ENCODE results near the gene RPS14.

RPS14 gene

DNA sequence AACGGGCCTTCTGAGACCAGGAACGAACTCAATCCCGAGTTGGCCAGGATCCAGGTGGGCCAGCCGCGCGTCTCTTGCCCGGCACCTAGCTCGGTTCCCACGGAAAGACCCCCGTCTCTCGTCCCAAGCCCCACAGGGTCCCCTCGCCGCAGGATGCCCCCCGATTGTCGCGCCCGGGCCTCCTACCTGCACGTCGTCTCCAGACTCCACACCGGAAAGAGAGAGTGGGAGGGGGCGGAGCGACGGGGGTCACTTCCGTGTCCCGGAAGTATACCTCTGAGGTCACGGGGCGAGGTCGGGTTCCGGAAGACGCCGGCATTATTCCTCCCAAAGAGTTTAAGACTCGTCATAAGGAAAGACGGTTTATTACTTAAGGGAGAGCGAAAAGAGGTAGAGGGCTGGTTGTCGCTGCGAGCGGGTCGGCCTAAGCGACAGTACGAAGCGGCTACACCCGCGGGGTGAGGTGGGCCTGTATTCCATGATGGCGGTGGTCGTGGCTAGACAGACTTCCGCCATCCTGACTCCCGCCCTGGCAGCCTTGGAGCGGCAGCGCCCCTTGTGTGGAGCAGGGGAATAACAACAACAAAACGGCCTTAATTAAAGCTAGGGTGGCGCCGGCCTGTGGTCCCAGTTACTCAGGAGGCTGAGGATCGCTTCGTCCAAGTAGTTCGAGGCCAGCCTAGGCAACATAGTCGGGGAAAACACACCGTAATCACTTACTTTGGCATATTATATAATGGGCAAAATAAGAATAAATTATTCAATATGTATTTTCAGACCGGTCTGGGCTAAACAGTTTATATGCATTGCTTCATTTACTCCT lies at the start of gene RPS14:
RPS14 (minus strand) TSS at position 223 of the 823 bp plus-strand sequence. CDS start 2,006 bp downstream, outside the sequence.
- DNase-seq (ENCODE audit: low spot score), result peak; percentile 91

DNA sequence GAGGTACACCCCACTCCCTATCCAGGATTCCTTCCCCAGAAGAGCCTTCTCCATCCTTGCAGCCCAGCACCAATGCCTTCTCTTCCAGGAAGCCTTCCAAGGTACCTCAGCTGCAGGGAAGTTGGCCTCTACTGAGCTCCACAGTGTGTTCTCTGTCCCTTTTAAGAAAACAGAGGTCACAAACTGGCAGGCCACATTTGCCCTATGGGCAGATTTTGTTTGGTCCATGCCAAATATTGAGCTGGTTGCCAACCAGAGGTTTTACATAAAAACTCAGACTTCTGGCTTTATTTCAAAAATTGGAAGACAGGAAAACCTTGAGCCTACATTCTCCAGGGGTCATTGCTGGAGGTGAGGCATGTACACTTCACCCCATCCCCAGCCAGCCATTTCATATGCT lies 49.4 kb upstream of the RPS14 start:
- no peak for DNase-seq (ENCODE audit: low spot score)

DNA sequence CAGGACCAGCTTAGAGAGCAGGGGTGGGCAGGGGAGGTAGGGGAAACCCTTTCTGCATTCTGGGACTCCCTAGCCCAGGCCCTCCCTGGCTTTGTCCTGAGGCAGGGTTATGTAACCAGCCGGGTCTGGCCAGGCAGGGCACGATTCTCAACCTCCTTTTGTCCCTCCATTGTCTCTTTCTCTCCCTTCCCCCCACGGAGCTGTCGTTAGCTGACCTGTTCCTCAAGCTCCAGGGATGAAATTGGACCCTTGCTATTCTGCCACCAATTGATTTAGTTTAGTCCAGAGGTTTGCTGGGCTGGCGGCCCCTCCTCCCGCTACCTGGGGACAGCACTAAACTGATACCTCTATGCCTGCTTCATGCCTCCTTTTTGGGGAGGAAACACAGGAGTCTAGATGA lies 49.0 kb upstream of the RPS14 start:
- DNase-seq (ENCODE audit: low spot score), result no peak

DNA sequence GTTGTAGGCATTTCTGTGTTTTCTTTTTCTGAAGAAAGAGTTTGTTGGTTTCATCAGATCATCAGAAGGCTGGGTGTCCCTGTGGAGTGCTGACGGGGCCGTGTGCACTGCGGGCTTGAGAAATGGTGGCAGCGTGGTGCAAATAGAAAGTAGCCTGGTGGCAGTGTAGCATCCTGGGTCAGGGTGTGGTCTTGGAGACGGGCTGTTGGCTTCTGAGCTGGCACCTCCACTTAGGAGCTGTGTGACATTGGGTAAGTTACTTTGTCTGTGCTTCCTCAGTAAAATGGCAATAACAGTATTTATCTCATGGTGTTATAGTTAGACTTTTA lies 48.4 kb upstream of the RPS14 start:
- DNase-seq (ENCODE audit: low spot score), result no peak

DNA sequence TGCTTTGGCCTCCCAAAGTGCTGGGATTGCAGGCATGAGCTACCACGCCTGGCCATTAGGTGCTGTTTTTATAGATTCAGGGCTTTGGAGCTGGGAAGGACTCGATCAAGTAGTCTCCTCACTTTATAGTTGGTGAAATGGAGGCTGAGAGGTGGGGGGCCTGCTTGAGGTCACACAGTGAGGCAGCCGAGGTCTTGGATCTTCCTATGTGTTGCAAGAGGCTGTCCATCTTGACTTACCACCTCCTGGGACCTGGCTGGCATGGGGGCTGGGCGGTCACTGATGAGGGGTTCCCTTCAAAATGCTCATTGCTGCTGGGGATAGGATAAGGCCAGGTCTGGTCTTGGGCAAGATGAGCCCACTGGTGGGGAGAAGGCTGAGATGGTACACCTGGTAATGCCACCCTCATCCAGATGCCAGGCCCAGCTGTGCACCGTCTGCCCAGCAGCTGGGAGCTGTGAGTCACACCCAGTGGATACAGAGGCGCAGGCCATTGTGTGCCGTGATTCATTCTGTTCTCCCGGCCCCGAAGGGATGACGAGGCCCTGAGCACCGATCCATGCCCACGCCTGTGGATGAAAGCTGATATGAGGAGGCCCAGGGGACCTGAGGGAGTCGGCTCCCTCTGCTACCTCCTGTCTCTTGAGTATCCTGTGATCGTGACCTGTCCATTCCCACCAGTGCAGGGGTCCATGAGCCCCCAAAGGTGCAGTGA lies 47.9 kb upstream of the RPS14 start:
- no peak for DNase-seq (ENCODE audit: low spot score)

DNA sequence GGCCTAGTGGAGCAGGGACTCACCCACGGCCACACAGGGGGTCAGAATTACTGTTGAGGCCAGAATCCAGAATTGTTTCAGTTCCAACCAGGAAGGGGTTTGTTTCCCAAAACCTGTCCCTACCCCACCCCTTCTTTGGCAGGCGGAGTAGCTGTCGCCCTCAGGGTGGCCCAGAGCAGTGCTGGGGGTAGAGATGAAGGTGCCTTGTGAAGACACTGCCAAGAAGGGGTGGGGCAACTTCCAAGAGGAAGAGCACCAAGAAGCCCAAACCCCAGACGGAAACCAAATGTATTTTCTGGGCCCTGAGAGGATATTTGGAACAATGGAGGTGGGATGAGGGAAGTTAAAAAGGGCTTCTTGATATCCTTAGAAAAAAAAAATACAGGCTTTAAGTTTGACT lies 47.0 kb upstream of the RPS14 start:
- DNase-seq (ENCODE audit: low spot score), result no peak

DNA sequence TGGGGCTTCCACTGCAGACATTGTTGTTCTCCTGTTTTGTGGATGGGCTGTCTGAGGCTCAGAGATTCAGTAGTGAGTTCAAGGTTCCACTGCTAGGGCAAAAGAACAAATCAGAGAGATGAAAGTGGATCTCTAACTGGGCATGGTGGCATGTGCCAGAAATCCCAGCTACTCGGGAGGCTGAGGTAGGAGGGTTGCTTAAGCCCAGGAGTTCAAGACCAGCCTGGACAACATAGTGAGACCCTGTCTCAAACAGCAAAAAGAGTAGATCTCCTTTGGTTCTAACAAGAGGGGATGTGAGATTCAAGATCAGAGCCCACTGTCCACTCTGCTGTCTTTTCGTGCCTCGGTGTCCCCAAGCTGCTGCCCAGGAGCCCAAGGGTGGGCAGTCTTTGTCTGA lies 46.6 kb upstream of the RPS14 start:
- DNase-seq (ENCODE audit: low spot score), result no peak

DNA sequence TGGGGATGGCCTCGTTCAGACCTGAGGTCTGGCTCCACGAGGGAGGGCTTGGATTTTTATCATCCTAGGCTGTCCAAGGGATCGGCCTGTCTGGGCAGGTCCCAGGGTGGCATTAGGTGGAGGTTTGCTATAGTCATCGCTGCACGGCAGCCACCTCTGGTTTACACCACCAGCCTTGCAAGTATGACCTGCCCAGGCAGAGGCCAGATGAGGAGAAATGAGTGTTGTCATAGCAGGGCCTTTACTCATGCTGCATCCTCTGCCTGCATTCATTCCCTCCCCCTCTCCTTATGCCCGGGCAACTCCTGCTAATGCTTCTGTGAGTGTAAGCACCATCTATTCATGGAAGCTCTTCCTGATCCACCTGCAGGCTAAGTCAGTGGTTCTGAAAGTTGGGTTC lies 43.1 kb upstream of the RPS14 start:
- DNase-seq (ENCODE audit: low spot score), result no peak

DNA sequence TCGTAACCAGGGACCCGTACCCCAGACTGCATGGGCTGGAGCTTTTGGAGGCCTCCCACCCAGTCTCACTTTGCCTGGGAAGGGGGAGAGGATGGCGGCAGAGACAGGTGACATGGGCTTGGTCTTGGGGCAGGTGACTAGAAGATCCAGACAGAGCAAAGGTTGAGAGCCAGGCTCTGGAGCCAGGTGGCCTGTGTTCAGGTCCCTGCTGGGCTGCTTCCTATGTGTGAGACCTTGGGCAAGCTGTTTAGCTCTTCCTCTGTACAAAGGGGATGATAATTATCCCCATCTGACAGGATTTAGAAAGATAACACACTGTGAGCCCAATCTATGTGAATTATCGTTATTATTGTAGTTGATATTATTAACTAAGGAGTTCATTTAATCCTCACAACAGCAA lies 42.3 kb upstream of the RPS14 start:
- DNase-seq (ENCODE audit: low spot score), result peak; percentile 66

DNA sequence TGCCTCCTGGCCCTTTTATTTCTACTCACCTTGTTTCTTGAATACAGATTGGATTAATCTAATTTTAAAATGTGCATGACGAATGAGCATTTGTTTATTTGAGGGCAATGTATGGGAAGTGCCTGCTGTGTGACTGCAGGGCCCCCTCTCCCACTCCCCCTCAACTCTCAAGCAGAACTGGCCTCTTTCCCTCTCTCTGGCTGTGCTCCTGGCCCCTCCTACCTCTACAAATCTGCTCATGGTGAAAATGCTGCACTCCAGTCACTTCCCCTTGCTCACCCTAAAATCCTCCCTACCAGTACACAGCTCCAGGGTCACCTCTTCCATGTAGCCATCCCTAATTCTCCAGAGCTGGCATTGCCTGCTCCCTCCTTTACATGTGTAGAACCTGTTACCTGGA lies 41.2 kb upstream of the RPS14 start:
- DNase-seq (ENCODE audit: low spot score), result no peak

DNA sequence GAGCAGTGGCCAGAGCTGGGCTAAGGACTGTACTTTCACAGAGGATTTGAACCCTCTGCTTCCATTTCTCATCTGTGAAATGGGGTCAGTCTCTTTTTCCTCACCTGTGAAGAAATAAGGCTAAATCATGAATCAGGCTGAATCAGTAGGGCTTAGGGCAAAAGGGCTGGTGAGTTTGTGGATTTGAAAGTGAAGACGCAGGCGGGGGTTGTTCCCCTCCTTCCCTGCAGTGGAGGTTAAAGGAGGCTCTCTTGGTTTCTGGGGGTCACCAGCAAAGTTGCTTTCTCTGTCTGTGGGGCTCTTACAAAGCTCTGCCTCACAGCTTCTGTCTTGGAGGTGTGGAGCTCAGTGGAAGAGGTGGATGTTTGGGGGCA lies 40.7 kb upstream of the RPS14 start:
- no peak for DNase-seq (ENCODE audit: low spot score)

DNA sequence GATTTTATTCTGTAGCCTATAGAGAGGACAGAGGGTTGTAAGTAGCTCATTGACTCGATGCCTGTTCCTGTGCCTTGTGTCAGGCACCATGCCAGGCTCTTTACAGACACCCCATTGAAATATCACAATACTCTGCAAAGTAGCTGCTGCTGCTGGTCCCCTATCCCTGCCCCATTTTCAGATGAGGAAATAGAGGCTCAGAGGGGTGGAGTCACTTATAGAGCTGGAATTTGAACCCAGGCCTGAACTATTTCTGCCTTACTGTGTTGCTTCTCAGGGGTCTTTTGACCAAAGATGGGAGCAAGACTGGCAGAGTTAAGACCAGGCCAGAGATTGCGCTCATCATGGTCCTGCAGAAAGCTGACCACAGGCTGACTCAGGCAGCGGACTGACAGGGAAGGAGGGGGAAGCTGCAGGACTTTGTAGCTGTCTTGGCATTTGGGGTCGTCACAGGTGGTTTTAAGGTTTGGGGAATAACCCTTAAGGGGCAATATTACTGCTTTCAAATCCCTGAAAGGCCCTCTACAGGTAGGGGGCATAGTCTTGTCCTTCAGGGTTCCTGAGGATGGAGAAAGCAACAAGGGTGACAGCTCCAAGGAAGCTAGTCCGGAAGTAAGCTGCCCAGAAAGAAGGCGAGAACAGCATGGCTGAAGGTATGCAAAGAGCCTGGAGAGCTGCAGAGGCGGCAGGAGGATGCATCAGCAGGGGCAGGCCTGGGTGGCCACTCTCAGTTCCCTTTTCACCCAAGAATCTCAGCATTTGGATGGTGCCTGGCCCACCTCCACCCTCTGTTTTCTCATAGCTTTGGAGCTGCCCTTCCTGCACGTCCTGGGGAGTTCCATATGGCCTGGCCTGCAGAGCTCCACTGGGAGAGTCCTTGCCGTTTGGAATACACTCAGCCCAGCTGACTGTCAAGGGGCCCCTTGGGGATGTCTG lies 40.1 kb upstream of the RPS14 start:
- no peak for DNase-seq (ENCODE audit: low spot score)

DNA sequence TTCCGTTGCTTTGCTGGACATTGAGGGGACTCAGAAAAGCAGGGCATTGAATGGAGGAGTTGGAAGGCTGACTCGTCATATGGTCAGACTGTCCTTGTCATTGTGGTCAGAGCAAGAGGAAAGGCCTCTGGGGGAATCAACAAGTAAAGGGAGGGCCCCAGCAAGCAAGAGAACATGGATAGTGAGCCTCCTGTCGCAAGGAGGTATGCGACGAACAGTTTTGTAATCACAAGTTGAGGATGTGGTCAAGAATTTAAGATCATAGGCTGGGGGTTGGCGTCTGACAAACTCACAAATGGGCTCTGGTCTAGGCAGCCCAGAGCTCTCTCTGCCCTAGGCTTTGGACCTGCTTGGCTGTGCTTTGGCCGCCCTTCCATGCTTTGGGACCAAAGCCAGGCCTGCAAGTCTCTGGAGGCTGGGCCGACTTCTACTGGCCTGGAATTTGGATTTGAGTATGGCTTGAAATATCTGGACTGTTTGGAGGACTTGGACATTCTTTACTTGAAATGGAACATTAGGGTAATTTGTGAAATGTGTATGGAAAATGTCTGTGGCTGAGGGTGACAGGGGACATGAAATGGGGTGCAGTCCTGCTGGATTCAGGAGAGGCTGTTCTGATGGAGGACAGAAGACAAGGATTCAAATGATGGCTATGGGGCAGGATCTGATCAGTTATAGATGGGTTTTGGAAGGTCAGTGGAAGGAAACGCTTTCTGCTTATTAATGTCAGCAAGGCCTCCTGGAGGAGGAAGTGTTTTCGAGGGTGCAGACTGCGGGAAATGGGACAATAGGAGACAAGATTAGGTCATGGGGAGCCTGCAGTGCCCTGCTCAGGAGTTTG lies 39.2 kb upstream of the RPS14 start:
- DNase-seq (ENCODE audit: low spot score), result no peak

DNA sequence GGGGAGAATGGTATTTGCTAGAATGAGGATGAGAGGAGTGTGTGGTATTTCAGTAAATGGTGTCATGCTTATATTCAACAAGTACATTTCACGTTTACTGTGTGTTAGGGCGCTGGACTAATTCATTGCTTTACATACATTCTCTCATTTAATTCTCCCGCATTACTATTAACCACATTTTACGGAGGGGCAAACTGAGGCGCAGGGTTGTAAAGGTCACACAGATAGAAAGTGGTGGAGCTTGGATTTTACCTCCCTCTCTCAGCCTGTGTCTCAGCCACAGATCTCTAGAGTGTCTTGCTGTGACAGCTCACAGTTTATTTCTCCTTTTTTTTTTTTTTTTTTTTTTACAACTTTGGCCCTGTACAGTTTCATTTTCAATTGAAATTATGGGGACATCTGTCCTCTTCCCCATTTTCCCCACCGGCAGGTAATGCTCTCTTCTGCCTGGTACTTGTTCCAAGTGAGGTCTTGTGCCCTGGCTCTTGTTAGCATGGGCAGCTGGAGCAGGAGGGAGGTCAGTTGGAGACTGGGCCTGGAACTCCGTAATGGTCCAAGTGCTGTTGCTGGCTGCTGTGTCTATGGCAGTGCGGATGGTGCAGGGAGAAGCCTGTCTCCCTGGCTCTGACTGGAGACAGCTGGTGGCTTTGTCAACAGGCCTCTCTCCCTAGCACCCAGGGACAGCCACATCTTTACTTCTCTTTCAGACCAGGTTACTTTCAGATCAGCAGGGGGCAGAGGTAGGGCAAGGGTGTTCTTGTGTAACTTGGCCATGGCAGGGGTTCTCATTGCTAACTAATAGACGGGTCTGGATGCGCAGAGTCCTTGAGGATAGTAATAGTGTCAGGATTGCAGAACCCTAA lies 37.9 kb upstream of the RPS14 start:
- peak; percentile 65 for DNase-seq (ENCODE audit: low spot score)

DNA sequence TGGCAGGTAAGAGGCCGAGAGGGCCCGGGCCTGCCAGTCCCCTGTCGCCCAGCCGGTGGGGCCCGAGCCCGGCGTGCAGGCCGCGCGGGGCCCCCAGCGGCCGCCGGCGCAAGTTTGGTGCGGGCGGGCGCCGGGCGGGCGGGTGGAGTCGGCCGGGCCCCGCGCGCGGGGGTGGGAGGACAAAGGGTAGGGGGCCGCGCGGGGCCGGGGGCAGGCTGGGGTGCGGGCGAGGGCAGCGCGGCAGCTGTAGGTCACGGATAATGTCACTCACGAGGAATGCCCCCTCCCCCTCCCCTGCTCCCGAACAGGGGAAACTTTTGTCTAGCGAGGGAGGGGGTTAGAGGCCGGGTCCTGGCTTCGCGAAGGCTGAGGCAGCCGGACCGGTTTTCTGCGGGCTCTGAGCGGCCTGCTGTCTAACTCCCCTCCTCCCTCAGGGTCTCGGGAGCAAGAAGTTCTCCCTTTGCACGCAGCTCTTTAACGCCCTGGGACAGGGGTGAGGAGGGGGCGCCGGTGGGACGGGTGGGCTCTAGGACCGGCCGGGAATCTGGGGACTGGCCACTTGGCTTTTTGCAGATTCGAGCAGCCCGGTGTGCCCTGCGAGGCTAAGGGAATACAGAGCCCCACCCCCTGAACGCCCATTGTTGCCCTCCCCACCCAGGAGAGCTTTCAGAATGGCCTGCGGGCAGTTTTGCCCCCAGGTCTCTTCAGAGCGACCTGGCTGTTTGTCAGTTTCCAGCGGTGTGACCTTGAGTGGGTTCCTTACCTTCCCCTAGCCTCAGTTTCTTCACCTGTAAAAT lies 37.1 kb upstream of the RPS14 start:
- DNase-seq (ENCODE audit: low spot score), result no peak

DNA sequence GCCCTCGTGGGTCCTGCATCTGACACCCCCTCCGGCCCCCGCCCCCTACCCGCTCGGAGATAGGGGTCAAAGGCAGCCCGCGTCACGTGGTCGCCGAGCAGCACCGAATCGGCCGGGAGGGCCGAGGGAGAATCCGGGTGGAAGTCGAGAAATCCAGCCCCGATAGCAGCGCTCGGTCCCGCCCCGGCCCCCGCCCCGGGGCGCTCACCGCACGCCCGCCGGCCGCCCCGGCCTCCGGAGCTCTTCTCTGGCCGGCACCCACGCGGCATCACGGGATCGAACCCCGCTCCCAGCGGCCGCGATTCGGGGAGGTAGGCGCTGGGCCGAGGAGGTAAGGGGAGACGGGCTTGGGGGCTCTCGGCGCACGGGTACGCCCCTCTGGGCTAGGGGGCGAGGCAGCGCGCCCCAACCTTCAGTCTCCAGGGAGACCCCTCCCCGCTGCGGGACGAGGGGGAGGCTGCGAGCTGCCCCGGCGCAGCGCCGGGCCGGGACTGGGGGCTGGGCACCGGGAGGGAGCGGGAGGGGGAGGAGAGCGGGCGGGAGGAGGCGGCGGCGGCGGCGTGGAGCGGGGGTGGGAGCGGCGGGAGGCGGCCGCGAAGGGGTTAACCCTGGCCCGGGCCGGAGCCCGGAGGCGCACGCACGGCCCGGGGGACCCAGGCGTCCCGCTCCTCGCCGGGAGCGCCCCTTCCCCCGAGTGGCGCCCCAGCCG lies 36.3 kb upstream of the RPS14 start:
- DNase-seq (ENCODE audit: low spot score), result no peak

DNA sequence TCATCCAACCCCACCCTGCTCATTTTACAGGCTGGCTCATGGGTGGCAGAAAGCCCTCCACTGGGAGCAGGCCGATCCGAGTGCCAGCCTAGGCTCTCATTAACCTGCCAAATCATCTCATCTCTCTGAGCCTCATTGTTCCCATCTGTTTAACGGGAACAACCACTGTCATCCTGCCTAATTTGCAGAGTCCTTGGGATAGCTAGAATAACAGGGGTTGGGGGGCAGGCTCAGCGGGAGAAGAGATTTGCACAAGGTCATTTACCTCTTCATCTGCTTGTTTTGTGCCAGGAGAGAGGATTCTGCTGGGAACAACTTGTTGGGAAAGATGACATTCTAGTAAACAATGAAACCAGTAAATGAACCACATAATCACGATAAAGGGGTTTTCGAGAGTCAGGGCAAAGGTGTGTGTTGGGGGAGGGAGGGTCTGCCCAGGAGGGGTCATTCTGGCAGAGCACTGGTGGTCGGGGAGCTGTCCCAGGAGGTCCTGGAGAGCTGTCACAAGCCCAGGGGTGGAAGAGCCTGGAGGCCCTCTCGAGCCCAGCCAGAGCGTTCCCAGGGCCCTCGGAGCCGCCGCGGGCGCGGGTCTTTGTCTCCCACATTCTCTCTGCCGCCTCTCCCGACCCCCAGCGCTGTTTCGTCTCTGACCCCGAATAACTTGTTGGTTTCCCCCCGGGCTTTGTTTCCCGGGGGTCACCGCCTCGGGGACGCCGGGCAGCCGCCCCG lies 35.6 kb upstream of the RPS14 start:
- DNase-seq (ENCODE audit: low spot score), result no peak

DNA sequence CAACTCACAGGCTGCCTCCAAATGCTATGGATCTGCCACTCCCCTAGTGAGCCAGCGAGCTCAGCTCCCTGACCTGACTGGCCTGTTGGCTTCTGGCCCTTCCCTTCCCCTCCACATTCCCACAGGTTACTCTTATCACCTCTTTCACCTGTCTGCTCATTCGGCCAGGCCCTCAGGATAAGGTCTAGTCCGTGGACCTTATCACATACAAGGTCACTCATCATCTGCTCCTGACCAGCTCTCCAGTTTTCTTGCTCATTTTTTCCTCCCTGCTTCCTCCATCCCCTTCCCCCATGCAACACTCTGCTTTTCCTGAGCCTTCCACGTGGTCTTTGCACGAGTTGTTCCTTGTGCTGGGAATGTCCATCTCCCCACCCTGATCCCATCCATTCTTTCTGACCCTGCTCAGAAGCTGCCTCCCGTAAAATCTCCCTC lies 32.5 kb upstream of the RPS14 start:
- no peak for DNase-seq (ENCODE audit: low spot score)

DNA sequence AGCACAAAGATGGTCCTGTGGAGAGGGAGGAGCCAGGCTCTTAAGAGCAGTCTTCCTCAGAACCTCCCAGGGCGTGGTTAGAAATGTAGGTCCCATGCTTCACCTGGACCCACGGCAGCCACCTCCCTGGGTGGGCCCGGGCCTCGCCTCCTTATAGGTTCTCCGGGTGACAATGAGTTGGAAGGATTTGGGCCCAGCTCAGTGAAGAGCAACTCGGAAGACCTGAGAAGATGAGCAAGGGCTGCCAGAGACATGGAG lies 32.1 kb upstream of the RPS14 start:
- no peak for DNase-seq (ENCODE audit: low spot score)
